RKO (cell line): ENCODE data around the gene CHMP4B.
A peak's percentile ranks its signal among the peaks of the same experiment; 100 is the strongest.

ENCODE experiments used
- DNase-seq: peaks from one replicate; pipeline ENCODE4 v3.0.0-alpha.2; 2016; ENCODE audit warnings: low spot score

CHMP4B gene

DNA sequence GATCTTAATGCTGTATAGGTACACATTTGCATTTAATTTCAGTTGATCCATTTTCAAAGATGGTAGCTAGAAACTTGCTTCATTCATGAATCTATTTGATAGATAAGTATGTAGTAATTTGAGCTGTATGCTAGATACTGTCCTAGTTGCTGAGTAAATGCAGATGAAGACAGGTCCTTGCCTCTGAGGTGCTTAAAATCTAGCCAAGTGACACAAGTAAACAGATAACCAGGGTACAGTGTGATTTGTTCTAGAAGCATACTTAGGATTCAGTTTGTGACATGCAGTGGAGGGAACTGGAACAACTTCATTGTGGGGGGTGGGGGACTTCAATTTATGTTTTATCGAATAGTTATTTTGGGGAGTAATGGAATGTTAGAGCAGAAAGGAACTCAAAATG lies 9.2 kb downstream of the CHMP4B start:
- DNase-seq, result no peak

DNA sequence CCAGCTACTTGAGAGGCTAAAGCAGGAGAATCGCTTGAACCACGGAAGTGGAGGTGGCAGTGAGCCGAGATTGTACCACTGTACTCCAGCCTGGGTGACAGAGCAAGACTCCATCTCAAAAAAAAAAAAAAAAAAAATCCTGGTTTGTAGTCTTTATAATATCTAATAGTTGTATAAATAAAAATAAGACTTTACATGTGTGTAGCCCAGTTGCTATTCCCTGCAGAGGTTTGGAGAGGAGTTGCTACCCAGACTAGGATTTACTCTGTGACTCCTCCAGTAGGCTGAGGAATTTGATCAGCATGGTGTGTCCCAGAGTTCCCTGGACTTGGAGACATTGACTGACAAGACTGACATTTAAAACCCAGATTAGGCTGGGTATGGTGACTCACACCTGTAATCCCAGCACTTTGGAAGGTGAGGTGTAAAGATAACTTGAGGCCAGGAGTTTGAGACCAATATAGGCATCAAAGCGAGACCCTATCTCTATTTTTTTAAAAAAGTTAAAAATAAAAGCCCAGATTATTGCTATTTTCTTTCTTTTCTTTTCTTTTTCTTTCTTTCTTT lies 10.2 kb downstream of the CHMP4B start:
- DNase-seq, result peak; percentile 23

GRCh38 chr20:33822423-33822822 lies 11.3 kb downstream of the CHMP4B start:
- no peak for DNase-seq

- DNase-seq, result no peak
These were observed 11.8 kb downstream of the CHMP4B start for GRCh38 chr20:33822991-33823390.

GRCh38 chr20:33824852-33825251 lies 13.7 kb downstream of the CHMP4B start:
- no peak for DNase-seq

GRCh38 chr20:33825340-33826269 lies 14.5 kb downstream of the CHMP4B start:
- no peak for DNase-seq

DNA sequence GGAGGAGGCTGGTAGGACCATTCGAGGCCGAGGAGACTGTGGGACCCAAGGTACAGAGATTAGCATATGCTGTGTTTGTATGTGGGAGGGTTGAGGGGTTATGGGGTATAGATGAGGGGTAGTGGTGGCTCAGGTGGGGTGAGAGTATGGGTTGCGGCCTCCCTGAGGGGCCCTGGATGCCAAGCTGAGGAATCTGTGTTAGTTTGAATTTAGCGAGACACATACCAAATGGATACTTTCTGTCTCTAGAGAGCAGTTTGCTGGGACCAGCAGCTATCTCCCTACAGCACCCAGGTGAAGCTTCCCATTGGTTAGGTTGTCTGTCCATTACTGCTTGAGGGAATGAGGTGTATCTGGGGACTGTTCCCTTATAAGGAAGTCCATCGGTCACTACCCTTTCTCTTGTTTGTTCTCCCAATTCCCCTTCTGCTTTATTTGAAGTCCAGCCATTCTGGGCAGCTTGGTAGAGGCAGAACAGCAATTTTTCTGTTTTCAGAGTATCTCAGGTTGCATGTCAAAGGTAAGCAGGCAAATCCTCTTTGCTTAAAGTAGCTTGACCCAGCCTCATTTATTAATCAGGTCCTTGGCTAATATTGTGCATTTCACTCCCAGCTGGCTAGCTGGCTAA lies 15.2 kb downstream of the CHMP4B start:
- DNase-seq, result no peak

DNA sequence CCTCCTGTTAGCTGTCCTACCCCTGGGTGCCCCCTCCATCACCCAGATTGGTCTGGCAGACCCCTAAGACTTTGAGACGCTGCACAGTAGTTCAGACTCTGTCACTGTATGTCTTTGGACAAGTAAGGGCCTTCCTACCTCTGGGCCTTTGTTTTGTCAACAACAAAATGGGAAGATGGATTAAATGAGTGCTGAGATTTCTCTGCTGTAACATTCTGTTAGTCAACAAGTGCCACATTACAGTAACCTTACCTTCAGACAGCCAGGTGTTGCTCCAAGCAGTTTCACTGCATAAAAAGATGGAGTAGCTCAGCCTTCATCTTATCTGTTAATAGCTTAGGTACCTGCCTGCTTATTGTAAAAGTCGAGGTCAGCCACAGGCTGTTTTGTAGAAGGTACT lies 16.0 kb downstream of the CHMP4B start:
- no peak for DNase-seq

- no peak for DNase-seq
These were observed 16.6 kb downstream of the CHMP4B start for GRCh38 chr20:33827634-33828325.

GRCh38 chr20:33828326-33828844 lies 17.2 kb downstream of the CHMP4B start:
- no peak for DNase-seq

DNA sequence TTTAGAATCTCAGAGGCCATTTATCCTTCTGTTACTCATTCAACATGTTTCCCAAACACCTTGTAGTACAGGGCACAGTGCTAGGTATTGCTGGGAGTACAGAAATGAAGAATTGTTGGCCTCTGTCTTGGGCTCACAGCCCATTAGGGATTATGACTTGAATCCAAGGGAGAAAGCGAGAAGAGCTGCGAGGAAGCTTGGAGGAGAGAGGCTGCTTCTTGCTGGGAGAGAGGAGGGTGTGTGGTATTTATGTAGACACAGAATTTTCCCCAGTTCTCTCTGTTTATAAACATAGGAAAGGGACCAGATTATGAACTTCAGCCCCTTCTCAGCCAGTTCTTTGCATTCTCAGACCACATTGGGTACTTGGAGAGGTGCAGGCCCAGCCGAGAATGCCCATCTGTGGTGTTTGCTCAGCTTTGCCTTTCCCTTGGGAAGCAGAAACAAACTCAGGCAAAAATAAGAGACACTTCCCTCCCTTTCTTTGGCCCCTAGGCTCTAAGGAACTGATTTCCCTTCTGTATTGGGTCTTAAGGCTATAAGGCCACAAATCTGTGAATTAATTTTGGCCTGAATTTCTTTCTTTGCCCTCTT lies 17.9 kb downstream of the CHMP4B start:
- no peak for DNase-seq

DNA sequence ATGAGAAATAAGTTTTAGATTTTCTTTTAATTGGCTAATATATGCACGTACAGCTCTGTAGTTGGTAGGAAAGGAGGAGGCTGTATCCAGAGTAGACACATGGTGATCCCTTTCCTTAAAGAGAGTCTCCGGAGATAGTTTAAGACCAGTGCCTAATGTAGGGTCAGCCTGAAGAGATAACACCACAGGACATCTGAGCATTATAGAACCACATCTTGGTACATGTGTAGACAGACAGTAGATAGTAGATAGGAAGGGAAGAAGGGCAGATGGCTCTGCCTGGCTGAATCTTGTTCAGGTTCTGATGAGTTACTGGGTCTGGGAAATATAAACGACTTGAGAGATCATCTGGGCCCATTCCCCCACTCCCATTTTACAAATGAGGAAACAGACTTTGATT lies 18.5 kb downstream of the CHMP4B start:
- DNase-seq, result no peak

DNA sequence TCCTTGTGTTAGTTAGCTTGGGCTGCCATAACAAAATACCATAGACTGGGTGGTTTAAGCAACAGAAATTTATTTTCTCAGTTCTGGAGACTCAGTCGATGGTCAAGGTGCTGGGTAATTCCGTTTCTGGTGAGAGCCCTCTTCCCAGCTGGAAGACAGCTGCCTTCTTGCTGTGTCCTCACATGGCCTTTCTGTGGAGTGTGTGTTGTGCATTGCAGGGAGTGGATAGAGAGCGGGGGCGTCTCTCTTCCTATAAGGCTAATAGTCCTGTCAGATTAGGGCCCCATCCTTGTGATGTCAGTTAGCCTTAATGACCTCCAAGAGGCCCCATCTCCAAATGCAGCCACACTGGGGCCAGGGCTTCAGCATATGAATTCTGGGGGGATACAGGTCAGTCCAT lies 19.2 kb downstream of the CHMP4B start:
- DNase-seq, result no peak

- DNase-seq, result no peak
These were observed 21.1 kb downstream of the CHMP4B start for GRCh38 chr20:33832103-33832804.

- no peak for DNase-seq
These were observed 22.2 kb downstream of the CHMP4B start for GRCh38 chr20:33833333-33833732.

GRCh38 chr20:33835615-33836172 lies 24.5 kb downstream of the CHMP4B start:
- no peak for DNase-seq

GRCh38 chr20:33836277-33836676 lies 25.1 kb downstream of the CHMP4B start:
- DNase-seq, result no peak

DNA sequence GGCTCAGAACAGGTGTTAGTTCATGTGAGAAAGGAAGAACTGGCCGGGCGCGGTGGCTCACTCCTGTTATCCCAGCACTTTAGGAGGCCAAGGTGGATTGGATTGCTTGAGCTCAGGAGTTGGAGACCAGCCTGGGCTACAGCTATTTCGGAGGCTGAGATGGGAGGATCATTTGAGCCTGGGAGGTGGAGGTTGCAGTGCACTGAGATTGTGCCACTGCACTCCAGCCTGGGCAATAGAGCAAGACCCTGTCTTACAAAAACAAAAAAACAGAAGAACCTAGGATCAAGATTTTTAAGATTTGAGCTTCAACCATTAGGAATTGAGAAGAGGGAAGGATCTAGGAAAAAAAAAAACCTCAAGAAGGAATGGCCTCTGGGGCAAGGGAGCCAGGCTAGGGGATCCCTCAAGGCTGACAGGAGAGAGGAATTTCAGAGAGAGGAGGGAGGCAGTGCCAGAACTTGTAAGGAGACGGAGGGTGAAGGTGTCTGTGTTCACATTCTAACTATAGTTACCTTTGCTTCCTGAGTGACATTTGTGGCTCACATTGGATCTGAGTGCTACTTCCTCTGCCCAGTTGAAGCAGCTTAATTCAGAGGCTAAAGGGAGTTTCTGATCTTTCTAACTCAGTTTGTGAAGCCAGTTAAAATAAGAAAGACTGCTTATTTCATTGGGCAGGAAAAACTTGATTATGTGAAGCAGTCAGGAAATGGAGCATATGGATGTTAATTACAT lies 26.1 kb downstream of the CHMP4B start:
- DNase-seq, result no peak

GRCh38 chr20:33838035-33838864 lies 27.1 kb downstream of the CHMP4B start:
- DNase-seq, result no peak
